HG03520 (cell line): Measurements from ENCODE around the gene TMEM138.

Experiments
- ATAC-seq: cut with Tn5 transposase; IDR thresholded peaks from one replicate; pipeline ENCODE4 v1.9.1; 2021; ENCODE audit warnings: mild to moderate bottlenecking, moderate library complexity; ENCODE audit not compliant: unreplicated experiment

The TMEM138 gene

DNA sequence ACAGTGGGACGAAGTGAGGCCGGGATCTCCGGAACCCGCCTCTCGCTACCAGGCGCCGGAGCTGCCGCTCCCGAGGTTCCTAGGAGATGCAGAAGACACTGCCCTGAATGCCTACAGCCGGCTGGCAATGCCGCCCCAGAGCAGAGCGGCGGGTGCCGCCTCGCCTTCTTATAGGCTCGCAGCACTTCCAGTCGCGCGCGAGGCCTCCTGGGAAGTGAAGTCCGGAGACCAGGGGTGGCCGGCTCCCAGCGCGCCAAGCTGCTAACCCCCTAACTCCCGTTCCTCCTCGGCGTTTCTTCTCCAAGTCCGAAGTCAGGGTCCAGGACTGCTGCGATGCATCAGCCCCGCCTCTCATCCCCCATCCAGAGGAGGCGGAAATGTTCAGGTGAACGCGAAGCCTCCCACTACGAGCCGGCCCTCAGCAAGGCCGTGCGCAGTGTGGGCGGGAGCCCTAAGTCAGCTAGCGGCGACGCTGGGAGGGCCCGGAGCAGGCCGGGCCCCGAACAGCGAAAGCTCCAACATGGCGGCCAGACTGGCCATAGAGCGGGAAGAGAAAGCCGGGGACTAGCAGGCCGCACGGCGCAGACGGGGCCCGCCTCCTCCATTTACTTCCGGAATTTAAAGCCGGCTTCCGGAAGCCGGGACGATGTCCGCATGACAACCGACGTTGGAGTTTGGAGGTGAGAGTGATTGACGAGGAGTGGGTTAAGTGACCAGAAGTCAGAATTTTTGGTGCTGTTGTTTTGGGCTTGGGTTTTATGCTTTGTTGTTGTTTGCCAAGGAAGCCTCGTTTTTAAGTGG, at the start of gene TMEM138, which contains the start of gene CYB561A3:
TMEM138 (plus strand) TSS at position 634 of the 801 bp plus-strand sequence. CDS start 2,017 bp downstream, outside the sequence.
CYB561A3 (minus strand) TSS at position 142 of the 801 bp plus-strand sequence. CDS start 5,169 bp downstream, outside the sequence.
- ATAC-seq = peak; percentile 84

DNA sequence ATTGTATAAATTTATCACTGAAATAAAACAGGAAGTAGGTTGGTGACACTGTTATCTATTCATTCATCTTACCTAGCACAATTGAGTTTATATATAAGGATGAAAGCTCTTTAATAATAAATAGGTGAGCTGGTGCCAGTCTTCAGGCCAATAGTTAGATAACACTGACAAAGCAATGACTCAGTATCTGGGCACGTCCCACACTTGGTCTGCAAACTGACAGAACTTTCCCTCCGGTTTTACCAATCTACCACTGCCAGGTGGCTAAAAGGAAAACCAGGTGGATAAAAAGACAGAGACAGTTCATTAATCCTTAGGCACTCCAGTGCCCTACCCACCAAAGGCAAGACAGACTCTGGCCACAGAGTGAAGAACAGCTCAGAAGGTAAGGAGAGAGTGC, 46.9 kb upstream of the TMEM138 start:
- no peak for ATAC-seq

DNA sequence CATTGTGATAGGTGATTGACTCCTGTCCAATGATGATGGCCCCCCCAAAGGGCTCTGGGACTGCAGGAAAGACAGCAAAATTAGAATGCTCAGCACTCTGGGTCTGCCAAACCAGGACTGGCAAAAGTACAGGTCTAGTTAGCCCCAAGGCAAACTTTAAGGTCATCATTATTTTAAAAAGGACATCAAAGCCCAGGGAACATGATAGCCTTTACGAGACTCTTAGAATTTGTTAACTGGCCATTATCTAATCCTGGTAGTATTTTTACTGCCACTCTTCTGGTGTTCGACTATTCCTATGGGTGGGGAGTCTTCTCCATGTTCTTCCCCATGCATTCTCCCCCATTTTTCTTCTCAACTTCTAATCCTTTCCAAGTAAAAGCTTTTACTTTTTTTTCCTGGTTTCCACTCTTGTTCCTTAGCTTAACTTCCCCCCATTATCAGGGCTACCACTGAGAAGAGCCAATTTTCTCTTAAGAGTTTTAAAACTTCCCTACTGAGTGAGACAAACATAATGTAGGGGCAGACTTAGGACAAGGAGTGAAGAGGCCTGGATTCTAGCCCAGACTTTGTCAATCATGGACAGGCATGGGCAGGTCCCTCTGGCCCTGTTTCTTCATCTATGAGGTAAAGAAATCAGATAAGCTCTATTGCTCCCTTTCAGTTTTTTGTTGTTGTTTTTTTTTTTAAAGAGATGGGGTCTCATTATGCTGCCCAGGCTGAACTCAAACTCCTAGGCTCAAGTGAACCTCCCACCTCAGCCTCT, 36.3 kb upstream of the TMEM138 start:
- no peak for ATAC-seq

DNA sequence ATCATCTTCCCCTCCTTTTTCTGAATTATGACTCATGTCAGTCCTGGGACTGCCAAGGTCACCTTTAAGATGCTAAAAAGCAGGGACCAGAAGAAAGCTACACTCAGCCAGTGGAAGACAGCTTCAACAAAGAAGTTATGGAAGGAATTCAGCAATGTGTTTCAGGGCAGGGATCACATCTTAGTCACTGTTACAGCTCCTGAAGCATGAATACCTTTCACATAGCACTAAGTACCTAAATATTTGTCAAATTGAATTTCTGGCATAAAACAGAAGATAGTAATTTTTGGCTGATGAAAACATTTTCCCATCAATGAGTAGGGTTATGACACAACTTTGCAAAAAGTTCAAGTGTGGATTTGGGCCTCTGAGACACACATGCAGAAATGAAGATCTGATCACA, 34.5 kb upstream of the TMEM138 start:
- ATAC-seq = no peak

DNA sequence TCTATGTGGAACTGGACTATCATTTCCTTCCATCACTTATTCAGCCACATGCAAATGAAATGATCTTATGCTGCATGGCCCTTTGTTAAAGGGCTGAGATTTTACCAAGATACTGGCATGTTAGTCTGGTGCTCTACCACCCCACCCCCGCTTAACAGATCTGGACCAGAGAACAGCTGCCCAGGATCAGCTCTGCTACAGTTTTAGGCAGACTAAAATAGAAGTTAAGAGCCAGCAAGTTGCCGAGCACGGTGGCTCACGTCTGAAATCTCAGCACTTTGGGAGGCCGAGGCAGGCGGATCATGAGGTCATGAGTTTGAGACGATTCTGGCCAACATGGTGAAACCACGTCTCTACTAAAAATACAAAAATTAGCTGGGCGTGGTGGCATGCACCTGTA, 33.8 kb upstream of the TMEM138 start:
- no peak for ATAC-seq

DNA sequence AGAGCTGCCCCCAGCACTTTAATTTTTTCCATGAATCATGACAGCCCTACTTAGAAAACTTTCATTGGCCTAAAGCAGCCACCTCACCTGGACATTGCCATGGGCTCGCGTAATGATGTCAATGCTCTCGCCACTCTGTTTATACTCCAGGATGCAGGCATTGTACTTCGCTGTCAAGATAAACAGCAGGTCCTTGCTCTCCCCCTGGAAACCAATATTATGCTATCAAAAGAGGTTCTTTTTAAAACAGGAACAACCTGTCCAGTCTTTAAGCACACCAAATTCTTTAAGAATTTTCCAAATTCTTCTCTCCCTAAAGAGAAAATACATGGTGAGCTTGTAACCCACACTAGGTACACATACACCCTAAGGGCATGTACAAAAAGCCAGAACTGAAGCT, 32.3 kb upstream of the TMEM138 start:
- ATAC-seq = no peak

DNA sequence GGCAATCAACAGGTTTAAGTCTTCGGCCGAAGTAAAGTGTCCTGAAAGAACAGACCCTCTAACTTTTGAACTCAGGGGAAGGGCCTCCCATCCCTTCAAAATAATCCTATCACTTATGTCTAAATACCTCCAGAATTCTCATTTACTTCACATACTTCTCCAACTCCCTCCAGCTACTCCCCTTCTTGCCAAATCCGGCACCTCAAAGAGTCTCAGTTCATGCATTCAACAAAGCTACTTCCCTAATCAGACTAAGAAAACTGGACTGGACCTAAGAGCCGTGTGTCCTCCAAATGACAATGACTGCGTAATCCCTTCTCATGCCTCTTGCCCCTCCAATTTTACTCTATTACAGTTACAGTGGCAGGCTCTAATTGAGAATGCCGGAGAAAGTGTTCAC, 30.5 kb upstream of the TMEM138 start:
- ATAC-seq = no peak

DNA sequence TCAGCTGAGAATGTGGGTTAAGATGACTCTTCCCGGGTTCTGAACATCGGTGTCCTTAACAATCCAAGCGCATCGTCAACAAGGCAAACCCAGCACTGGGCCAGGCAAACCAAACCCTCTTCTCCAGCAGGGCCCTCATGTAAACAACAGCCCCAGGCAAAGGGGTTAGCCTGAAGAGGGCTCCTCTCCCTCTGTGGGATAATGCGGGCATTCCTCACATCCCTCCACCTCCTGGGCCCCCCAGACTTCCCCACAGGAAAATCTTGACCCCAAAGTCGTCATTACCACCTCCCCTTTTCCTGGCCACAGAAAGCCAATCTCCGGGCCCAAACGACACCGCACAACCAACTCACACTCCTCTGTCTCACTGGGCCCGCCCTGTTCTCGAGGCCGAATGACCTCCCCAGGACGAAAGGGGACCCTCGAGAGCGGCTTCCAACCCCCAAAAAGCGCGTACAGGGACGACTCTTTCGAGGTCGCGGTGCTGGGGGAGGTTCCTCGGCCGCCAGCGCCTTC, 29.8 kb upstream of the TMEM138 start:
- ATAC-seq = no peak

DNA sequence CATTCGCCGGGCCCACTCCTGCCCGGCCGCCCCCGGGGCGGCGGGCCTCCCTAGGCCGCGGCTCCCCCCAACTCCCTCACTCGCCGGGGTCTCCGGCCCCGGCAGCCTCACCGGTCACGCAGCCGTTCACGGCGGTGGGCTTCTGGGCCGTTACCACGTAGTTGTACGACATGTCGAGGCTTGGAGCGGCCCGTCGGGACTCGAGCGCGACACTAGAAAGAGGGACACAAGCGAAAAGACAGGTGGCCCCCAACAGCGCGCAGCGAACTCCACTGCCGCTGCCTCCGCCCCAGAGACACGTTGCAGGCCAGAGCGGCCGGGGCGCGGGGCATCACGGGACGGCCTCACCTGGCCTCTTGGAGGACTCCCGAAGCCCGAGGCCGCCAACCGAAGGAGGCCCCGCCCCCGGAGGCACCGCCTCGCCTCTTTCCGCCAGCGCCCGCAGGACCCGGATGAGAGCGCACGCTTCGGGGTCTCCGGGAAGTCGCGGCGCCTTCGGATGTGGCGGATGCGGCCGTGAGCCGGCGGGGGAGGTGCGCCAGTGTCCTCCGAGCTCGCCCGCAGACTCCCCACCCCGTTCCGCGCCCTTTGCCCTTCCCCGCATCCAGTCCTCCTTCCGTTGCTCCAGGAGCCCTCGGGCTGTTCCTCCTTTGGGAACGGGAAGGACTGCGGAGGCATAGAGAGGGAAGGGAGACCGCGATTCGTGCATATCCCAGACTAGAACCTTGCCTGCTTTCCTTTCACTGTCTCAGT, 29.2 kb upstream of the TMEM138 start, which contains the start of the genes DDB1 and TKFC:
DDB1 (minus strand) TSS at position 309 of the 753 bp plus-strand sequence; CDS start at position 172, 137 bp downstream.
TKFC (plus strand) TSS at position 432 of the 753 bp plus-strand sequence. CDS start 1,501 bp downstream, outside the sequence.
- ATAC-seq = peak; percentile 87

DNA sequence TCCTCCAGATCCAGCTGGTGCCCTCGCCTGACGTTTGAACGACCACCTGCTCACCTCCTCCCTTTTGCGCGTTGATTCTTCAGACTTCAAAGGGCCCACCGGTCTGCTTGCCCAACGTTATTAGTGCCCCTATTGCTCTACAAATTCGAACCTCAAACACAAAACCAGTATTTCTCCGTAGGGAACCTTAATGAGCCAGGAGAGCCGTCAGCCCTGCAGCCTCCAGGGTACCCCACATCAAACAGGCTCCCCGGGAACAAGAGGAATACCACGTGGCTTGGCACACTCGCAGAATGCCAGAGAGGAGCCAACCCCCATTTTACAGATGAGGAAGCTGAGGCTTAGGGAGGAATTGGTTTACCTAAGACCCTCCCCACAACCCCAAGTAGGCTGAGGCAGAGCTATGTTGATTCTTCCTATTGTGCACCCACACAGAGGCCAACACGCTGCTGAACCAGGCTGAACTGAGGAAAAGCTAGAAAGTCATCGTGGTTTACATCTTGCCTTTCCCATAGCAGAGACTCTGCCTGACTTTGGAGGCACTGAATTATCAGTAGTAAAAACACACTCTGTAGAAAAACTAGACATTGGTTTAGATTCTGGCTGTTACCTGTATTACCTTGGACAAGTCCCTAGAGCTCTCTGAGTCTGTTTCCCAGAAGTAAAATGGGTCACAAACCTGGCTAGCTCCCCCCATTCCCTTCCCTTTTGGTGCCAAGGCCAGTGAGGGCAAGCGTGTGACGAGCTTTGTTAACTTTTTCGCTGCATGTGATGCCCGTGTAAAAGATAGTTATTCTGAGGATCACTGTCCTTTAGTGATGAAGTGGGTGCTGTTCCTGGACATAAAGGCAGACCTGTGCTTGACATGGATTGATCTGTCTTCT, 28.4 kb upstream of the TMEM138 start:
- no peak for ATAC-seq

DNA sequence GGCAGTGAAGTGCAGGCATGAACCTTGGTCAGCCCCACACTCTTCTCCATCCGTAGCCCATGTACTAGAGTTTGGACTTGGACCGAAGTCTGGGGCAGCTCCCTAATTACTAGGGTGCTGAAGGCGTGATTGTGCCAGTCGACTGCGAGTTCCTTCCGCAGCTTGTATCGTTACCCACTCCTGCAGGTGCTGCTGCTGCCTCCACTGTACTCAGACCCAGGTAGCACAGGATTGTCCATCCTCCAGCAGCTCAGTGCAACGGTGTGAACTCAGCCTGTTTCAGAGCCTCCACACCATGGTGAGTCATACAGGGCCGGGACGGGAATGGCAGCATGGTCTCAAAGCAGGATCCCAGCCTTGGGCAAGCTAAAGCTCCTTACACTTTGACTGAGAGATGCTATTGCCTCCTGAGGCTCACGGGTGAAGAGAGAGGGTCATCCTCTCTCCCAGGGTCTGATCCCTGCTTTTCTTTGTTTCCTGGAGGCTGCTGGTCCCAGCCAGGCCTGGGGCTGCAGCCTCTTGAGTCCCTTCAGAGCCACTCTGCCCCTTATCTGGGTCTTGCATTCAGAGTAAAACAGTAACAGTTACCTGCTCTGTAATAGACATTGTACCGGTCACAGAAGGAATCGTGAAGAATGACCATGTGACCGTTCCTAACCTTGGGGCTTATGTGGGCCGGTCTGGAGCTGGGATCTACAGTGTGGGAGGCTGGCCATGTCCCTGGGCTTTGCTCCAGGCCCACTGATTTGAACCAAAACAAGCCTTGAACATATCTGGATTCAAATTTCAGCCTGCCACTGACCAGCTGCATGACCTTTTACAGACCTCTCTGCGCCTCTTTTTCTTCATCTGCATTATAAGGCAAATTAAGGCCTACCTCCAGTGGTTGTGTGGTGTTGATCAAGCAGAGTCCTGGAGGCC, 27.5 kb upstream of the TMEM138 start:
- no peak for ATAC-seq

DNA sequence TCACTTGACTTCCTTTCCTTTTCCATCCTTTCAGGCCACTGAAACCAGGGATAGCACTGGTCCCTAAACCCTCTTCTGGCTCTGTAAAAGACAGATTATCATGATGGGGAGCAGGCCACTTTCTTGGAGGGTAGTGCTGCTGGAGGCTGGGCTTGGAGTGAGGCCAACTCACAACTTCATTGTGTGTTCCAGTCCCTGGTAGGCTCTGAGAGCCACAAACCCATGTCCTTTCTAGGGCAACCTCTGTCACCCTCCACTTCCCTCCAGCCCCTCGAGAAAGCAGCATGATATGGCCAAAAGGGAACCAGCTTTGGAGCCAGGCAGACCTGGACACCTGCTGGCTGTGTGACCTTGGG, 26.8 kb upstream of the TMEM138 start:
- ATAC-seq = no peak

DNA sequence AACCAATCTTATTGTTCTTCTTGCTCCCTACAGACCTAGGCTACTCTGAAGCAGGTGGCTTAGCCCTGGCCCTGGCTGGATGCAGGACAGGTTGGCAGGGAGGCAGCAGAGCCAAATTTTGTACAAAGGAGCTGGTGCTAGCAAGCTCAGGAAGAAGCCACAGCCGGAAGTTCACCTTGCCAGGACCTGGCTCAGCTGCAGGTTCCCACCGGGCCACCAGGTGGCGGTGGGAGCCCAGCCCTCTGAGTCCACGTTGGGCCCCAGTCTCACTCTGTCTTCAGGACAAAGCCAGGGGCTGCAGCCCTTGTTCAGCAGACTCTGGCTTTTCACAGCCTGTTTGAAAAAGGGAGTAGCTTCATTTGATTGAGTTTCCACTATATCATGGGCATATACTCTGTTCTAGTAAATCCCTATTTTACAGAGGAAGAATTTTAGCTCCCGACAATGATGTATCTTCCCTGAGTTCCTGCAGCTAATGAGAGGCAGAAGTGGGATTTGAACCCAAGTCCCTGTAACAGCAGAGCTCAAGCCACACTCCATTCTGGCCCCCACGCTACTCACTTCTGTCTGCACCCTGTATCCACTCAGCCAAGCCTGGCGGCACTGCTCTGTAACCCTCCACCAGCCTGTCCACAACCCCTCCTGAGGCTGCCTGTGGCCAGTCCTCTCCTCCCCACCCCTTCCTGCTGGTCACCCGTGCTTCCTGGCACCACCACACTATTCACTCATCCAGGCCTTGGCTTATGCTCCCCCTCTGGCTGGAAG, 25.8 kb upstream of the TMEM138 start:
- ATAC-seq = no peak

DNA sequence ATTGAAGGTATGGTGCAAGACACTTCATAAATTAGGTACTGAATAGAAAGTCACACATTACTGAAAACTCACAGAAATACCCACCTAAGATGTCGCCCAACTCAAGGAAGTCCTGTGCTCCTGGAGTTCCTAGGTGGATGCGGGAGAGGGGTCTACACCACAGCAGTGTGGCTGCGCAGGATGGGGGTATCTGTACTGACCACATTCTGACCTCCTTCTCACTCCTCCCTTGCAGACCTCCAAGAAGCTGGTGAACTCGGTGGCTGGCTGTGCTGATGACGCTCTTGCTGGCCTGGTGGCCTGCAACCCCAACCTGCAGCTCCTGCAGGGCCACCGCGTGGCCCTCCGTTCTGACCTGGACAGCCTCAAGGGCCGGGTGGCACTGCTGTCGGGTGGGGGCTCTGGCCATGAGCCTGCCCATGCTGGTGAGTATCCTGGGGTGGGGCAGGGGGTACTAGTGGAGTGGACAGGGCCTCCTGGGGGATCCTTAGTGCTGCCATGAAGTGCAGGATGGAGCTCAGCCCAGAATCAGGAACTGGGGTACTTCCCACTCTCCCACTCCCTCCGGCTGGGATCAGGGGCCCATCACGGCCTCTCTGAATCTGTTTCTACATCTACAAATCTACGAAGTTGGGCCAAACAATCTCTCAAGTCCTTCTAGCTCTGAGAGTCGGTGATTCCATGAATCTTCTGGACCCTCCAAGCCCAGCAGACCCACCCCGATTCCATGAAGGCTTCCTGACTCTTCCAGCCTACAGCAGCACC, 24.3 kb upstream of the TMEM138 start:
- ATAC-seq = no peak

DNA sequence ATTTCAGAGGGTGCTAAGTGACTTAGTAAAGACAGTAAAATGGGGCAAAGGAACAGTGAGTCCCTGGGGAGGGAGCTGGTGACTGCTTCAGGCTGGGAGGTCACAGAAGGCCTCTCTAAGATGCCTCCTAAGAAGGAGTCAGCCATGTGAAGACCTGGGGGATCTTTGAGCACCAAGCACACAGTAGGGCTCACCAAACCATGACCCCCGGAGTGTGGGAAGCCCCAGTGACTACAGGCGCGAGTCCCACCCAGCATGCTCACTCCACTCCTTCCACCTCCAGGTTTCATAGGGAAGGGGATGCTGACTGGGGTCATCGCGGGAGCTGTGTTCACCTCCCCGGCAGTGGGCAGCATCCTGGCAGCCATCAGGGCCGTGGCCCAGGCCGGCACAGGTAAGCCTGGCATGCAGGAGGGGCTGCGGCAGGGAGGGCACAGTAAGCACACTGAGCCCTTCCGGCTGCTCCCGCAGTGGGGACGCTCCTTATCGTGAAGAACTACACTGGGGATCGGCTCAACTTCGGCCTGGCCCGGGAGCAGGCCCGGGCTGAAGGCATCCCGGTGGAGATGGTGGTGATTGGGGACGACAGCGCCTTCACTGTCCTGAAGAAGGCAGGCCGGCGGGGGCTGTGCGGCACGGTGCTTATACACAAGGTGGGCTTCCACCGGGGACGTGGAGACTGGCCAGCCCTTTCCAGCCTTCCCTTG, 23.2 kb upstream of the TMEM138 start:
- ATAC-seq = no peak

DNA sequence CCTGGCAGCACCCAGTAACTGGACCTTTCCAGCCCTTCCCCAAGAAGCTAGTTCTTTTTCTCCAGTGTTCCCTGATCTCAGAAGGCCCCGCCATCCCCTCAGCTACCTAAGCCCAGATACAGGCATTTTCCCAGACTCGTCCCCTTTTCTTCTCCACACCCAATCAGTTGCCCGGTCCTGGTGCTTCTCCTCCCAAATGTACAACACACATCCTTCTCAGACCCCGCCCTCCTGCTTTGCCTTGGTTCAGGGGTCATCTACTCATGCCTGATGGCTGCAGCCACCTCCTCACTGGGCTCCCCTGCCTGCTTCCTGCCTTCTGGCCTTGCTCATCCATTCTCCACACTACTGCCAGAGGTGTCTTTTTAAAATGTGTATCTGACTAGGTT, 22.7 kb upstream of the TMEM138 start:
- no peak for ATAC-seq

DNA sequence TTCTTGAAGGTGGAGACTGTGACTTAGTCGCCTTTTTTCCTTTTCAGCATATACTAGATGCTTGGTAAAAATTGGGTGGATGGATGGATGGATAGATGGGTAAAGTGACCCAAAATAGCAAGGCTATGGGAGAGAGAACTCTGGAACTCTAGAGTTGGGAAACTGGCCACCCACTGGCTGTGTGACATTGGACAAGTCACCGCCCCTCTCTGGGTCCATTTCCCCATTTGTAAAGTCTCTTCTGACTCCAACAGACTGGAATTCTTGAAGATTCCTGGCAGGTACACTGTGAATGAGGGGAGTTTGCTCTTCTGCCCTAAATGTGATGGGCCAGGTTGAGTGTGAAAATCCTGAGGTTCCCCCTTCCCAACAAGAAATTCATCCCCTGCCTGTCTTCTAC, 21.2 kb upstream of the TMEM138 start:
- ATAC-seq = no peak
